ENCODE data around the gene NACC2. TPM values are rescaled to one million over a fixed set of nuclear protein-coding genes. Genes with fewer than 3 reads are reported as not detected.

NACC2 gene
- total RNA-seq, 1 experiment from 2014 or later, result 22.0 TPM

GRCh38 chr9:136015656-136016571, 79.2 kb downstream of the NACC2 start:
- ChIA-PET POLR2A (interaction anchor here (1.0 kb wide), 1 partner anchor 36 kb away, joined by 4 read pairs; no protein-coding TSS in a partner anchor), CTCF (interaction anchor here (0.6 kb wide), 1 partner anchor 107 kb away, joined by 4 read pairs; no protein-coding TSS in a partner anchor)
- DNase-seq, result peak; percentile 50 to 67
- Histone ChIP-seq H3K4me3 (ENCODE audit: low read depth, low read length) (no peak overlapping the region), H3K27me3 (replicated peaks; ENCODE audit: control insufficient read depth, insufficient read depth, low read length) (no peaks in the 10 kb centered on the region), H3K36me3 (ENCODE audit: control insufficient read depth, insufficient read depth, low read length) (no peaks in the 10 kb centered on the region; the same call in 1 of the 2 replicates), H3K4me1 (peaks cover 22% of the 10 kb centered on the region), H3K9me3 (no peaks in the 10 kb centered on the region)
- Mint-ChIP-seq H3K36me3 (ENCODE audit: insufficient read depth, unreplicated experiment) (peaks cover 3% of the 10 kb centered on the region), H3K9me3 (ENCODE audit: unreplicated experiment) (no peaks in the 10 kb centered on the region), H3K4me1 (ENCODE audit: low read depth, unreplicated experiment) (no peaks in the 10 kb centered on the region), H3K27ac (ENCODE audit: unreplicated experiment) (no peak overlapping the region), H3K4me3 (ENCODE audit: unreplicated experiment) (no peak overlapping the region), H3K27me3 (ENCODE audit: insufficient read depth, unreplicated experiment) (no peaks in the 10 kb centered on the region)
- TF ChIP-seq, protein P1, sequence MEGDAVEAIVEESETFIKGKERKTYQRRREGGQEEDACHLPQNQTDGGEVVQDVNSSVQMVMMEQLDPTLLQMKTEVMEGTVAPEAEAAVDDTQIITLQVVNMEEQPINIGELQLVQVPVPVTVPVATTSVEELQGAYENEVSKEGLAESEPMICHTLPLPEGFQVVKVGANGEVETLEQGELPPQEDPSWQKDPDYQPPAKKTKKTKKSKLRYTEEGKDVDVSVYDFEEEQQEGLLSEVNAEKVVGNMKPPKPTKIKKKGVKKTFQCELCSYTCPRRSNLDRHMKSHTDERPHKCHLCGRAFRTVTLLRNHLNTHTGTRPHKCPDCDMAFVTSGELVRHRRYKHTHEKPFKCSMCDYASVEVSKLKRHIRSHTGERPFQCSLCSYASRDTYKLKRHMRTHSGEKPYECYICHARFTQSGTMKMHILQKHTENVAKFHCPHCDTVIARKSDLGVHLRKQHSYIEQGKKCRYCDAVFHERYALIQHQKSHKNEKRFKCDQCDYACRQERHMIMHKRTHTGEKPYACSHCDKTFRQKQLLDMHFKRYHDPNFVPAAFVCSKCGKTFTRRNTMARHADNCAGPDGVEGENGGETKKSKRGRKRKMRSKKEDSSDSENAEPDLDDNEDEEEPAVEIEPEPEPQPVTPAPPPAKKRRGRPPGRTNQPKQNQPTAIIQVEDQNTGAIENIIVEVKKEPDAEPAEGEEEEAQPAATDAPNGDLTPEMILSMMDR (IDR thresholded peaks at IDR 0.05; ENCODE audit: insufficient read depth in 1 of 2, low read depth in 1 of 2, low read length in 1 of 2, severe bottlenecking in 1 of 2, unreplicated experiment in 1 of 2), result no peak
- BruUV-seq (replicated peaks), result no TSS peak
- intact Hi-C loops (cut with micrococcal nuclease; ENCODE audit: unreplicated experiment), result no loop called here

GRCh38 chr9:136014924-136015633, 80.0 kb downstream of the NACC2 start:
- DNase-seq, result no peak
- Histone ChIP-seq H3K4me3 (ENCODE audit: low read depth, low read length) (no peak overlapping the region), H3K36me3 (ENCODE audit: control insufficient read depth, insufficient read depth, low read length) (no peaks in the 10 kb centered on the region; the same call in 1 of the 2 replicates), H3K27me3 (replicated peaks; ENCODE audit: control insufficient read depth, insufficient read depth, low read length) (no peaks in the 10 kb centered on the region), H3K9me3 (no peaks in the 10 kb centered on the region), H3K4me1 (peaks cover 22% of the 10 kb centered on the region)
- H3K36me3 Mint-ChIP-seq (ENCODE audit: insufficient read depth, unreplicated experiment), result peaks cover 6% of the 10 kb centered on the region
- H3K9me3 Mint-ChIP-seq (ENCODE audit: unreplicated experiment), result no peaks in the 10 kb centered on the region
- H3K27me3 Mint-ChIP-seq (ENCODE audit: insufficient read depth, unreplicated experiment), result no peaks in the 10 kb centered on the region
- ChIA-PET POLR2A (interaction anchor here (1.0 kb wide), 1 partner anchor 37 kb away, joined by 4 read pairs; no protein-coding TSS in a partner anchor), CTCF (interaction anchor here (1.4 kb wide), 1 partner anchor 48 kb away, joined by 5 read pairs; no protein-coding TSS in a partner anchor)
- no TSS peak for BruUV-seq (replicated peaks)
- intact Hi-C loops (cut with micrococcal nuclease; ENCODE audit: unreplicated experiment), result no loop called here
- H3K4me3 Mint-ChIP-seq (ENCODE audit: unreplicated experiment), result no peak overlapping the region
- H3K27ac Mint-ChIP-seq (ENCODE audit: unreplicated experiment), result no peak overlapping the region
- TF ChIP-seq, protein P1 (IDR thresholded peaks at IDR 0.05; ENCODE audit: insufficient read depth in 1 of 2, low read depth in 1 of 2, low read length in 1 of 2, severe bottlenecking in 1 of 2, unreplicated experiment in 1 of 2), result no peak
- H3K4me1 Mint-ChIP-seq (ENCODE audit: low read depth, unreplicated experiment), result no peaks in the 10 kb centered on the region

All from Caco-2 (cell line).